MCF 10A (cell line): ENCODE measurements around the gene QPRT. TPM values are rescaled to one million over a fixed set of nuclear protein-coding genes. Genes with fewer than 3 reads are reported as not detected.

Experiments
- BruUV-seq: library from RNA; stranded (reverse); fragments of 400-500 nt; replicated peaks from 2 replicates; lab custom pipeline; 2021; lab: Mats Ljungman, UMichigan
- CTCF ChIA-PET: fragments of 300-600 bp; sonication (Branson Sonifier 250); formaldehyde crosslinking; extraction: SDS; loops from one replicate; lab custom pipeline; 2021; ENCODE audit warnings: antibody characterized with exemption, inconsistent platforms; lab: Yijun Ruan, JAX
- POLR2A ChIA-PET: fragments of 300-600, 350-650 bp; sonication (Branson Sonifier 250); formaldehyde crosslinking; extraction: SDS; loops from one replicate; lab custom pipeline; 2020; ENCODE audit warnings: antibody characterized with exemption, inconsistent platforms; lab: Yijun Ruan, JAX
- DNase-seq: peaks from one replicate; pipeline ENCODE4 v3.0.0-alpha.2; 2018; ENCODE audit not compliant: unreplicated experiment
- H3K27ac Mint-ChIP-seq: one replicate; pipeline ENCODE4 v1.8.0; 2022; ENCODE audit warnings: mild to moderate bottlenecking, low read depth, mixed read lengths; ENCODE audit not compliant: unreplicated experiment
- H3K27me3 Mint-ChIP-seq: one replicate; pipeline ENCODE4 v1.8.0; 2022; ENCODE audit warnings: mixed read lengths; ENCODE audit not compliant: insufficient read depth, unreplicated experiment
- H3K36me3 Mint-ChIP-seq: one replicate; pipeline ENCODE4 v1.8.0; 2022; ENCODE audit warnings: mild to moderate bottlenecking, moderate library complexity, mixed read lengths; ENCODE audit not compliant: insufficient read depth, unreplicated experiment
- H3K4me1 Mint-ChIP-seq: one replicate; pipeline ENCODE4 v1.8.0; 2022; ENCODE audit warnings: mixed read lengths; ENCODE audit not compliant: insufficient read depth, unreplicated experiment
- H3K4me3 Mint-ChIP-seq: one replicate; pipeline ENCODE4 v1.8.0; 2022; ENCODE audit warnings: mild to moderate bottlenecking, moderate library complexity, mixed read lengths; ENCODE audit not compliant: unreplicated experiment
- H3K9me3 Mint-ChIP-seq: one replicate; pipeline ENCODE4 v1.8.0; 2022; ENCODE audit warnings: mixed read lengths; ENCODE audit not compliant: unreplicated experiment
- intact Hi-C: fragments of 100-400 bp; cut with micrococcal nuclease; formaldehyde crosslinking; loops from 2 replicates; pipeline ENCODE4 v1.14.1; 2022
- total RNA-seq: library from RNA; stranded (reverse); gene quantifications from 2 replicates; pipeline ENCODE4 v1.2.3, GENCODE V29; 2022
- TF ChIP-seq, protein P1 (sequence below): fragments of 200-600 bp; IDR thresholded peaks from one replicate; pipeline ENCODE4 v1.8.0; 2022; ENCODE audit warnings: antibody characterized with exemption, mild to moderate bottlenecking; ENCODE audit not compliant: unreplicated experiment

Gene QPRT
- total RNA-seq, 1 experiment from 2014 or later, result not detected

DNA sequence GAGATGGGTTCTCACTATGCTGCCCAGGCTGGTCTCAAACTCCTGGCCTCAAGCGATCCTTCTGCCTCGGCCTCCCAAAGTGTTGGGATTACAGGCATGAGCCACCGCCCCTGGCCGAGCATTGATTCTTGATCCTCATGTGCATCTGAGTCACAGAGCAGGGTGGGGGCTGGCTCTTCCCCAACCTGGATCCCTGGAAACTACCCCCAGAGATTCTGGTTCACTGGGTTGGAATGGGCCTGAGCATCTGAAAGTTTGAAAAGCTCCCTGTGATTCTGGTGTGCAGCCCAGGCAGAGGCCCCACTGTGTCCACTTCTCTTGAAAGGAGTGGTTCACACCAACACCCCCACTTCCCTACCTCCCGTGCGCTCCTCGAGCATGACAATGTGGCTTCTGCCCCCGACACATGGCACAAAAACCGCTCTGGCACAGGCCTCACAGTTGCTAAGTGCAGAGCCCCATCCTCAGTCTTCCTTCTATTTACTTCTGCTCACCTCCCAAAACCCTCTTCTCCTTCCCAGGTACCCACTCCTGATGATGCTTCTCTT is 4.6 kb downstream of the QPRT start:
- TF ChIP-seq, protein P1, sequence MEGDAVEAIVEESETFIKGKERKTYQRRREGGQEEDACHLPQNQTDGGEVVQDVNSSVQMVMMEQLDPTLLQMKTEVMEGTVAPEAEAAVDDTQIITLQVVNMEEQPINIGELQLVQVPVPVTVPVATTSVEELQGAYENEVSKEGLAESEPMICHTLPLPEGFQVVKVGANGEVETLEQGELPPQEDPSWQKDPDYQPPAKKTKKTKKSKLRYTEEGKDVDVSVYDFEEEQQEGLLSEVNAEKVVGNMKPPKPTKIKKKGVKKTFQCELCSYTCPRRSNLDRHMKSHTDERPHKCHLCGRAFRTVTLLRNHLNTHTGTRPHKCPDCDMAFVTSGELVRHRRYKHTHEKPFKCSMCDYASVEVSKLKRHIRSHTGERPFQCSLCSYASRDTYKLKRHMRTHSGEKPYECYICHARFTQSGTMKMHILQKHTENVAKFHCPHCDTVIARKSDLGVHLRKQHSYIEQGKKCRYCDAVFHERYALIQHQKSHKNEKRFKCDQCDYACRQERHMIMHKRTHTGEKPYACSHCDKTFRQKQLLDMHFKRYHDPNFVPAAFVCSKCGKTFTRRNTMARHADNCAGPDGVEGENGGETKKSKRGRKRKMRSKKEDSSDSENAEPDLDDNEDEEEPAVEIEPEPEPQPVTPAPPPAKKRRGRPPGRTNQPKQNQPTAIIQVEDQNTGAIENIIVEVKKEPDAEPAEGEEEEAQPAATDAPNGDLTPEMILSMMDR, result no peak
- peaks cover 5% of the 10 kb centered on the region for H3K4me1 Mint-ChIP-seq
- no peak overlapping the region for H3K27ac Mint-ChIP-seq
- ChIA-PET CTCF (no interaction called here), POLR2A (no interaction called here)
- H3K9me3 Mint-ChIP-seq, result no peaks in the 10 kb centered on the region
- no peaks in the 10 kb centered on the region for H3K27me3 Mint-ChIP-seq
- intact Hi-C loops, result no loop called here
- H3K36me3 Mint-ChIP-seq, result no peaks in the 10 kb centered on the region
- H3K4me3 Mint-ChIP-seq, result no peak overlapping the region
- no TSS peak for BruUV-seq
- DNase-seq, result no peak

DNA sequence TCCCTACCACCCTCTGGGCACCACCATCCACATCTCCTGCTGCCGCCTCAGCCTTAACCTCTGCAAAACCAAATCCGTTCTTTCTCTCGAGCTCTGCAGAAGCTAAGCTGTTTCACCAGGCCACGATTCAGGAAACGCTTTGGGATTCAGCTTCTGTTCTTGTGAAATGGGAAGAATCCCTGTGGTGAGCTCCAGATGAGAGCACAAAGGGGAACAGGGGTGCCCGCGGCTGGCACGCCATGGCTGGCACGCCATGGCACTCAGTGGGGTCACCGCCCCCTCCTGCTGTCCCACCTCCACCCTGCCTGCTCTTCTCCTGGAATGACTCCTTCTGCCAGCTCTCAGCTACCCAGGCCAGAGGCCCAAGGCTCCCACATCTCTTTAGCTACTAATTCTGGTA is 5.7 kb downstream of the QPRT start:
- Mint-ChIP-seq H3K4me1 (peaks cover under 1% of the 10 kb centered on the region), H3K36me3 (no peaks in the 10 kb centered on the region), H3K27me3 (no peaks in the 10 kb centered on the region), H3K4me3 (no peak overlapping the region), H3K27ac (no peak overlapping the region), H3K9me3 (no peaks in the 10 kb centered on the region)
- DNase-seq, result no peak
- intact Hi-C loops, result no loop called here
- TF ChIP-seq, protein P1, result no peak
- POLR2A ChIA-PET, result no interaction called here
- CTCF ChIA-PET, result interaction anchor here (0.6 to 0.9 kb wide), 3 partner anchors 11 to 134 kb away, joined by 3 read pairs; no protein-coding TSS in a partner anchor
- BruUV-seq, result no TSS peak

DNA sequence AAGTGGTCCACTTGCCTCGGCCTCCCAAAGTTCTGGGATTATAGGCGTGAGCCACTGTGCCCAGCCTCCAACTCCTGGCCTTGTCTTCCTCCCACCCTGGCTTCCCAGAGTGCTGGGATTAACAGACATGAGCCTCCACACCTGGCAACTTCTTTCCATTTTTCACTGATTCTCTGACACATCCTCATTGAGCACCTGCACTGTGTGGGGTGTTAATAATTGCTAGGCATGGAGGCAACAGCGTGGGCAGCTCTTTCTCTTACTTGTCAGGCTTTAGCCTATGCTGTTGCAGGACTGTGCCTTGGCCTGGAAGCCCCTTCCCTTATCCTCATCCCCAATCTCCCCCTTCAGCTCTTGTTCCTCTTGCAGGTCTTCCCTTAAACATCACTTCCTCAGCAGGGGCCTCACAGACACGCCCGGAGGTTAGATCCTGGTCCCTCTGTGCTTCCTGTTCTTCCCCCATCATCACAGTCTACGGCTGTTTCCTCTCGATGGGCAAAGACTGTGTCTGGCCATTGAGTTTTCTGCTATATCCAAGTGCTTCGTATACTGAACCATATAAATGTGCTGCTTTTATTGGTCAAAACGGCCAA is 7.9 kb downstream of the QPRT start:
- no peak for DNase-seq
- ChIA-PET CTCF (interaction anchor here (0.5 to 0.6 kb wide), 2 partner anchors 33 to 168 kb away, joined by 3 to 6 read pairs; no protein-coding TSS in a partner anchor), POLR2A (interaction anchor here (1.0 kb wide), 1 partner anchor 10 kb away, joined by 3 read pairs; no protein-coding TSS in a partner anchor)
- Mint-ChIP-seq H3K9me3 (no peaks in the 10 kb centered on the region), H3K4me1 (no peaks in the 10 kb centered on the region), H3K36me3 (no peaks in the 10 kb centered on the region), H3K27ac (no peak overlapping the region), H3K27me3 (no peaks in the 10 kb centered on the region), H3K4me3 (no peak overlapping the region)
- BruUV-seq, result no TSS peak
- TF ChIP-seq, protein P1, result no peak
- intact Hi-C loops, result no loop called here

DNA sequence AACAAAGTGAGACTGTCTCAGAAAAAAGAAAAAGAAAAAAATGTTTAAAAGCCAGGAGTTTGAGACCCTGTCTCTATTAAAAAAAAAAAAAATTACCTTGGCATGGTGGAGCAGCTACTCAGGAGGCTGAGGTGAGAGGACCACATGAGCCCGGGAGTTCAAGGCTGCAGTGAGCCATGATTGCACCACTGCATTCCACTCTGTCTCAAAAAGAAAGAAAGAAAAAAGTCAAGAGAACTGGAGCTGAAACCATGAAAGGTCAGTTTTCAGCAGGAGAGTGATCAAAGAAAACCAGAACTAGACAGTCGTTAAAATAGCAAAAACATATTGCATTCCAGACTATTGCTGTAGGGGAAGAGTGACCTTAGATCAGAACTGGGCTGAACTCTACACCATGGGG is 8.8 kb downstream of the QPRT start:
- H3K27ac Mint-ChIP-seq, result no peak overlapping the region
- intact Hi-C loops, result no loop called here

More for the DNA sequence above, 8.8 kb downstream of the QPRT start:
- POLR2A ChIA-PET, result interaction anchor here (1.0 kb wide), 1 partner anchor 11 kb away, joined by 3 read pairs; no protein-coding TSS in a partner anchor
- Mint-ChIP-seq H3K9me3 (no peaks in the 10 kb centered on the region), H3K27me3 (no peaks in the 10 kb centered on the region), H3K4me1 (no peaks in the 10 kb centered on the region), H3K4me3 (no peak overlapping the region), H3K36me3 (no peaks in the 10 kb centered on the region)
- BruUV-seq, result no TSS peak
- CTCF ChIA-PET, result interaction anchor here (0.6 to 1.5 kb wide), 2 partner anchors 13 to 33 kb away, joined by 4 to 6 read pairs; no protein-coding TSS in a partner anchor
- no peak for DNase-seq
- TF ChIP-seq, protein P1, result no peak
